ENCODE results near the gene RYK. TPM values are rescaled to one million over a fixed set of nuclear protein-coding genes. Genes with fewer than 3 reads are reported as not detected.
"Not testable (repeated sequence)": the region's sequence is repeated elsewhere in the genome, so short reads cannot be mapped to it uniquely, and the experiment has no call there.

RYK gene
- total and polyA plus RNA-seq, 2 donors (not counting 1 experiment from before 2014, with no cell fraction given): 60.6 to 112 TPM

GRCh38 chr3:134205451-134205850 lies 45.2 kb downstream of the RYK start:
- peaks cover 13% of the 10 kb centered on the region for H3K4me1 ChIP-seq (ENCODE audit: control insufficient read depth, extremely low read depth, insufficient read depth, low read length)
- H2AFZ ChIP-seq (ENCODE audit: low read length): no peak overlapping the region
- no peak for TF ChIP-seq EZH2 (IDR thresholded peaks at IDR 0.05; ENCODE audit: low read length, missing control alignments)
- no peak for DNase-seq (ENCODE audit: low read depth in 2 of 2)
- H3K27ac ChIP-seq (ENCODE audit: insufficient read depth, low read length): no peak overlapping the region
- no peak overlapping the region for H3K4me3 ChIP-seq (replicated peaks in 1 of 4; ENCODE audit: control extremely low read depth in 1 of 4, insufficient read depth in 1 of 4, low read depth in 3 of 4, low read length in 4 of 4)
- H3K27me3 ChIP-seq (ENCODE audit: control insufficient read depth, insufficient read depth, low read length): no peaks in the 10 kb centered on the region
- H3K4me2 ChIP-seq (ENCODE audit: extremely low read depth, insufficient read depth, low read length): no peak overlapping the region
- H3K9ac ChIP-seq (ENCODE audit: insufficient read depth, low read length): no peak overlapping the region
- H3K36me3 ChIP-seq (ENCODE audit: control insufficient read depth, insufficient read depth, low read length): peaks cover under 1% of the 10 kb centered on the region
- no peaks in the 10 kb centered on the region for H3K79me2 ChIP-seq (ENCODE audit: control insufficient read depth, insufficient read depth, low read length)
- no peaks in the 10 kb centered on the region for H4K20me1 ChIP-seq (ENCODE audit: control insufficient read depth, extremely low read depth, insufficient read depth, low read length)
- H3K9me3 ChIP-seq (ENCODE audit: control insufficient read depth, insufficient read depth, low read depth, low read length): no peaks in the 10 kb centered on the region

GRCh38 chr3:134201201-134202130 lies 49.2 kb downstream of the RYK start:
- no peaks in the 10 kb centered on the region for H3K27me3 ChIP-seq (ENCODE audit: control insufficient read depth, insufficient read depth, low read length)
- peaks cover 13% of the 10 kb centered on the region for H3K4me1 ChIP-seq (ENCODE audit: control insufficient read depth, extremely low read depth, insufficient read depth, low read length)
- H3K27ac ChIP-seq (ENCODE audit: insufficient read depth, low read length): peak overlapping the region; percentile 71
- peak; percentile 88 to 96 for DNase-seq (ENCODE audit: low read depth in 2 of 2)
- peaks cover 5% of the 10 kb centered on the region for H3K36me3 ChIP-seq (ENCODE audit: control insufficient read depth, insufficient read depth, low read length)
- H2AFZ ChIP-seq (ENCODE audit: low read length): no peak overlapping the region
- peak overlapping the region; percentile 11 for H3K4me2 ChIP-seq (ENCODE audit: extremely low read depth, insufficient read depth, low read length)
- no peaks in the 10 kb centered on the region for H3K79me2 ChIP-seq (ENCODE audit: control insufficient read depth, insufficient read depth, low read length)
- H3K9me3 ChIP-seq (ENCODE audit: control insufficient read depth, insufficient read depth, low read depth, low read length): no peaks in the 10 kb centered on the region
- H3K4me3 ChIP-seq (replicated peaks in 1 of 4; ENCODE audit: control extremely low read depth in 1 of 4, insufficient read depth in 1 of 4, low read depth in 3 of 4, low read length in 4 of 4): no peak overlapping the region
- TF ChIP-seq, protein P1, sequence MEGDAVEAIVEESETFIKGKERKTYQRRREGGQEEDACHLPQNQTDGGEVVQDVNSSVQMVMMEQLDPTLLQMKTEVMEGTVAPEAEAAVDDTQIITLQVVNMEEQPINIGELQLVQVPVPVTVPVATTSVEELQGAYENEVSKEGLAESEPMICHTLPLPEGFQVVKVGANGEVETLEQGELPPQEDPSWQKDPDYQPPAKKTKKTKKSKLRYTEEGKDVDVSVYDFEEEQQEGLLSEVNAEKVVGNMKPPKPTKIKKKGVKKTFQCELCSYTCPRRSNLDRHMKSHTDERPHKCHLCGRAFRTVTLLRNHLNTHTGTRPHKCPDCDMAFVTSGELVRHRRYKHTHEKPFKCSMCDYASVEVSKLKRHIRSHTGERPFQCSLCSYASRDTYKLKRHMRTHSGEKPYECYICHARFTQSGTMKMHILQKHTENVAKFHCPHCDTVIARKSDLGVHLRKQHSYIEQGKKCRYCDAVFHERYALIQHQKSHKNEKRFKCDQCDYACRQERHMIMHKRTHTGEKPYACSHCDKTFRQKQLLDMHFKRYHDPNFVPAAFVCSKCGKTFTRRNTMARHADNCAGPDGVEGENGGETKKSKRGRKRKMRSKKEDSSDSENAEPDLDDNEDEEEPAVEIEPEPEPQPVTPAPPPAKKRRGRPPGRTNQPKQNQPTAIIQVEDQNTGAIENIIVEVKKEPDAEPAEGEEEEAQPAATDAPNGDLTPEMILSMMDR (conservative IDR thresholded peaks at IDR 0.05 in 1 of 2, IDR thresholded peaks at IDR 0.05 in 1 of 2; ENCODE audit: low read depth in 1 of 2, low read length in 2 of 2): no peak
- TF ChIP-seq EZH2 (IDR thresholded peaks at IDR 0.05; ENCODE audit: low read length, missing control alignments): no peak
- no peak overlapping the region for H3K9ac ChIP-seq (ENCODE audit: insufficient read depth, low read length)
- H4K20me1 ChIP-seq (ENCODE audit: control insufficient read depth, extremely low read depth, insufficient read depth, low read length): no peaks in the 10 kb centered on the region

- H3K36me3 ChIP-seq (ENCODE audit: control insufficient read depth, insufficient read depth, low read length); H3K27ac ChIP-seq (ENCODE audit: insufficient read depth, low read length); H3K4me2 ChIP-seq (ENCODE audit: extremely low read depth, insufficient read depth, low read length); DNase-seq (ENCODE audit: low read depth in 2 of 2); H3K9me3 ChIP-seq (ENCODE audit: control insufficient read depth, insufficient read depth, low read depth, low read length); H4K20me1 ChIP-seq (ENCODE audit: control insufficient read depth, extremely low read depth, insufficient read depth, low read length); H3K4me3 ChIP-seq (replicated peaks in 1 of 4; ENCODE audit: control extremely low read depth in 1 of 4, insufficient read depth in 1 of 4, low read depth in 3 of 4, low read length in 4 of 4); H3K79me2 ChIP-seq (ENCODE audit: control insufficient read depth, insufficient read depth, low read length); H3K9ac ChIP-seq (ENCODE audit: insufficient read depth, low read length); H3K27me3 ChIP-seq (ENCODE audit: control insufficient read depth, insufficient read depth, low read length); H2AFZ ChIP-seq (ENCODE audit: low read length): not testable (repeated sequence)
- H3K4me1 ChIP-seq (ENCODE audit: control insufficient read depth, extremely low read depth, insufficient read depth, low read length): peaks cover 13% of the 10 kb centered on the region
Measured at GRCh38 chr3:134199880-134200279, 50.8 kb downstream of the RYK start.

GRCh38 chr3:134199240-134199639 lies 51.4 kb downstream of the RYK start:
- H3K4me3 ChIP-seq (replicated peaks in 1 of 4; ENCODE audit: control extremely low read depth in 1 of 4, insufficient read depth in 1 of 4, low read depth in 3 of 4, low read length in 4 of 4): no peak overlapping the region
- peaks cover 6% of the 10 kb centered on the region for H3K36me3 ChIP-seq (ENCODE audit: control insufficient read depth, insufficient read depth, low read length)
- H2AFZ ChIP-seq (ENCODE audit: low read length): no peak overlapping the region
- no peaks in the 10 kb centered on the region for H4K20me1 ChIP-seq (ENCODE audit: control insufficient read depth, extremely low read depth, insufficient read depth, low read length)
- TF ChIP-seq EZH2 (IDR thresholded peaks at IDR 0.05; ENCODE audit: low read length, missing control alignments): no peak
- TF ChIP-seq, protein P1 (conservative IDR thresholded peaks at IDR 0.05 in 1 of 2, IDR thresholded peaks at IDR 0.05 in 1 of 2; ENCODE audit: low read depth in 1 of 2, low read length in 2 of 2): no peak
- H3K4me2 ChIP-seq (ENCODE audit: extremely low read depth, insufficient read depth, low read length): no peak overlapping the region
- H3K27me3 ChIP-seq (ENCODE audit: control insufficient read depth, insufficient read depth, low read length): no peaks in the 10 kb centered on the region
- peaks cover 13% of the 10 kb centered on the region for H3K4me1 ChIP-seq (ENCODE audit: control insufficient read depth, extremely low read depth, insufficient read depth, low read length)
- no peak overlapping the region for H3K27ac ChIP-seq (ENCODE audit: insufficient read depth, low read length)
- no peaks in the 10 kb centered on the region for H3K9me3 ChIP-seq (ENCODE audit: control insufficient read depth, insufficient read depth, low read depth, low read length)
- no peaks in the 10 kb centered on the region for H3K79me2 ChIP-seq (ENCODE audit: control insufficient read depth, insufficient read depth, low read length)
- H3K9ac ChIP-seq (ENCODE audit: insufficient read depth, low read length): no peak overlapping the region
- DNase-seq (ENCODE audit: low read depth in 2 of 2): no peak
